HepG2 (cell line): Measurements from ENCODE around the gene ZDHHC18. TPM values are rescaled to one million over a fixed set of nuclear protein-coding genes. Genes with fewer than 3 reads are reported as not detected.

Experiments
- E2F2 ChIP-seq: sonication (generic); formaldehyde crosslinking; IDR thresholded peaks from 2 replicates; pipeline ENCODE4 v1.4.0; 2020; ENCODE audit warnings: missing genetic modification reagents, borderline replicate concordance
- FOSL2 ChIP-seq: sonication (generic); formaldehyde crosslinking; IDR thresholded peaks from 2 replicates; pipeline ENCODE4 v1.4.0; 2020; ENCODE audit warnings: missing genetic modification reagents
- KLF16 ChIP-seq, 2 experiments: sonication (generic) in 1 of 2; formaldehyde crosslinking in 1 of 2; IDR thresholded peaks; 2 replicates each; pipeline versions ENCODE4 v1.6.1 to v1.8.0; 2016 to 2023; ENCODE audit warnings: missing genetic modification reagents in 2 of 2, missing compliant biosample characterization in 1 of 2
- NCOA2 ChIP-seq: sonication (generic); formaldehyde crosslinking; IDR thresholded peaks from 2 replicates; pipeline ENCODE4 v1.8.0; 2022; ENCODE audit warnings: inconsistent platforms
- POLR2G ChIP-seq: fragments of 200-400 bp; formaldehyde crosslinking; IDR thresholded peaks from 2 replicates; pipeline ENCODE4 v1.6.1; 2018; ENCODE audit warnings: mild to moderate bottlenecking, low read depth, low read length, moderate library complexity
- RBM39 ChIP-seq: fragments of 200-400 bp; formaldehyde crosslinking; IDR thresholded peaks from one replicate; pipeline ENCODE4 v1.6.1; 2018; ENCODE audit warnings: antibody characterized with exemption, mild to moderate bottlenecking, low read depth, low read length; ENCODE audit not compliant: poor library complexity, severe bottlenecking
- SNAPC4 ChIP-seq: sonication (generic); formaldehyde crosslinking; IDR thresholded peaks from 2 replicates; pipeline ENCODE4 v1.4.0; 2020; ENCODE audit warnings: mild to moderate bottlenecking, missing genetic modification reagents
- SOX13 ChIP-seq, 3 experiments: fragments of 450-650 bp in 1 of 3; sonication (generic) in 1 of 3; formaldehyde crosslinking in 1 of 3; IDR thresholded peaks in 2 of 3; conservative IDR thresholded peaks in 1 of 3; 2 replicates each; pipeline versions ENCODE4 v1.5.0 to v1.6.1; 2016 to 2020; ENCODE audit warnings: antibody characterized with exemption in 1 of 3, mild to moderate bottlenecking in 1 of 3, missing compliant biosample characterization in 1 of 3, missing genetic modification reagents in 1 of 3, moderate library complexity in 1 of 3
- STAT6 ChIP-seq: sonication (generic); formaldehyde crosslinking; IDR thresholded peaks from 2 replicates; pipeline ENCODE4 v1.4.0; 2020; ENCODE audit warnings: missing genetic modification reagents, mild to moderate bottlenecking, borderline replicate concordance
- ZFX ChIP-seq: sonication (generic); formaldehyde crosslinking; IDR thresholded peaks from 2 replicates; pipeline ENCODE4 v1.4.0; 2020; ENCODE audit warnings: mild to moderate bottlenecking, low read depth, missing genetic modification reagents, moderate library complexity
- ZKSCAN1 ChIP-seq: fragments of 150-350 bp; IDR thresholded peaks from 2 replicates; pipeline ENCODE4 v1.6.1; 2014; ENCODE audit warnings: low read length
- ZNF331 ChIP-seq: sonication (generic); formaldehyde crosslinking; IDR thresholded peaks from 2 replicates; pipeline ENCODE4 v1.4.0; 2020; ENCODE audit warnings: missing genetic modification reagents
- ZNF556 ChIP-seq: sonication (generic); formaldehyde crosslinking; IDR thresholded peaks from 2 replicates; pipeline ENCODE4 v1.4.0; 2020; ENCODE audit warnings: mild to moderate bottlenecking, missing genetic modification reagents, borderline replicate concordance
- ZNF800 ChIP-seq: sonication (generic); formaldehyde crosslinking; IDR thresholded peaks from 2 replicates; pipeline ENCODE4 v1.4.0; 2020; ENCODE audit warnings: missing genetic modification reagents
- ZNF83 ChIP-seq: sonication (generic); formaldehyde crosslinking; IDR thresholded peaks from 2 replicates; pipeline ENCODE4 v1.4.0; 2020; ENCODE audit warnings: missing genetic modification reagents, mild to moderate bottlenecking, borderline replicate concordance
- polyA plus RNA-seq, 8 experiments: library from polyadenylated mRNA; depleted of rRNA in 3 of 8; stranded (reverse) in 7 of 8; unstranded in 1 of 8; fragments of >200 nt; fragmentation: Illumina TruSeq in 4 of 8; extraction: Trizol in 4 of 8; gene quantifications; 2 replicates each; pipeline versions ENCODE4 v1.2.1 to v1.2.3, GENCODE V29; 2011 to 2016; ENCODE audit warnings: low read depth in 4 of 8, missing spikeins in 1 of 8, mixed read lengths in 1 of 8; ENCODE audit not compliant: insufficient read depth in 1 of 8
- total RNA-seq, 5 experiments: library from RNA; depleted of rRNA; stranded (reverse); fragments of >200 nt; fragmentation: Illumina TruSeq; extraction: Trizol; gene quantifications; 2 replicates each; pipeline ENCODE4 v1.2.3, GENCODE V29; 2016; ENCODE audit warnings: low read depth in 1 of 5

The ZDHHC18 gene
- total and polyA plus RNA-seq, 2 of the 13 experiments (the other 11 are each of a cell fraction or from before 2014, with no cell fraction given), result 13.2 to 35.3 TPM

- 0 out of 2 replicates have a peak, but pooled peaks have one; percentile 26 for TF ChIP-seq SNAPC4 (CRISPR knock-in tag)
- peak; percentile 44; the same call in 1 of the 2 replicates for TF ChIP-seq ZFX (CRISPR knock-in tag)
- TF ChIP-seq FOSL2 (CRISPR knock-in tag), result 0 out of 2 replicates have a peak, but pooled peaks have one; percentile 12
- TF ChIP-seq ZNF83 (CRISPR knock-in tag), result no peak
- TF ChIP-seq STAT6 (CRISPR knock-in tag), result peak; percentile 60; the same call in 1 of the 2 replicates
- TF ChIP-seq POLR2G, result peak; percentile 85
- peak; percentile 20; the same call in 1 of the 2 replicates for TF ChIP-seq NCOA2 (CRISPR knock-in tag)
- no peak for TF ChIP-seq ZKSCAN1
- TF ChIP-seq SOX13 (IDR thresholded peaks at IDR 0.05), result no peak
- 0 out of 4 replicates have a peak, but pooled peaks of 1 of the 2 experiments have one; percentile 19 for TF ChIP-seq SOX13 (CRISPR knock-in tag; conservative IDR thresholded peaks at IDR 0.05 in 1 of 2, IDR thresholded peaks at IDR 0.05 in 1 of 2)
- TF ChIP-seq RBM39, result no peak
- peak; percentile 30; the same call in 1 of the 2 replicates for TF ChIP-seq ZNF331 (CRISPR knock-in tag)
- TF ChIP-seq ZNF556 (CRISPR knock-in tag), result 0 out of 2 replicates have a peak, but pooled peaks have one; percentile 41
- no peak for TF ChIP-seq E2F2 (CRISPR knock-in tag)
- TF ChIP-seq KLF16 (CRISPR knock-in tag; IDR thresholded peaks at IDR 0.05), result peak in 1 of 2 experiments; percentile 33; a peak in 1 of 4 replicates
- TF ChIP-seq ZNF800, result 0 out of 2 replicates have a peak, but pooled peaks have one; percentile 21
Observed at GRCh38 chr1:26786437-26787380, 39.8 kb upstream of the ZDHHC18 start (continued).
